HG03045 (cell line): ENCODE measurements around the gene EEFSEC.

ENCODE experiments used
- ATAC-seq: cut with Tn5 transposase; IDR thresholded peaks from one replicate; pipeline ENCODE4 v1.9.1; 2021; ENCODE audit warnings: mild to moderate bottlenecking, moderate library complexity; ENCODE audit not compliant: unreplicated experiment

The EEFSEC gene

DNA sequence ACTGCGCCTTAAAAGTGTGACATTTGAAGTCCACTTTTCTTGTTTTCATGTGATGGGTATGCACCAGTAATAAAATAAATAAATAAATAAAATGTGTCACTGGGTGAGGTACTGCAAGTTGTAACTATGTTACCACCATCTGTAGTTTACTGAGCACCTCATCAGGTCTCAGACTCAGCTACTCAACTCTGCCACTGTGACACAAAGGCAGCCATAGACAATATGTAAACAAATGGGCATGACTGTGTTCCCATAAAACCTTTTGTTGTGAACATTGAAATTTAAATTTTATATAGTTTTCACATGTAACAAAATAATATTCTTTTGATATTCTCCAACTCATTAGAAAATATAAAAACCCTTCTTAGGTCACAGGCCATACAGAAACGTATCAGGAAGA is 193.3 kb downstream of the EEFSEC start:
- no peak for ATAC-seq

DNA sequence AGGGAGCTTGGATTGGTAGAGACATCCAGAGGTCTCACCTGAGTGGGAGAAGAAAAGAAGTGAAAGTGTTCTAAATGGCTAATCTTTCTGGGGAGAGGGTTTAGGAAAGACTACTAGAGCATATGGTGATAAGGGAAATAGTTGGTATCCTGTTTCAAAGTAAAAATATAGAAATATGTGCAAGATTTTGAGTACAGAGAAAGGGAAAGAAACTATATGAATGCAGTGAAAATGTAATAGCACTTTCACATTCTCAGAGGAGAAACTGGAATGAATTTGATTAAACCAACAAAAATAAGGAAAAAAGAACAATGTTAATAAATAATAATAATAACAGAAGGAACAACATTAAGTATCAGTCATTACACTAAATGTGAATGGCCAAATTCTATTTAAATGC is 194.0 kb downstream of the EEFSEC start:
- no peak for ATAC-seq

DNA sequence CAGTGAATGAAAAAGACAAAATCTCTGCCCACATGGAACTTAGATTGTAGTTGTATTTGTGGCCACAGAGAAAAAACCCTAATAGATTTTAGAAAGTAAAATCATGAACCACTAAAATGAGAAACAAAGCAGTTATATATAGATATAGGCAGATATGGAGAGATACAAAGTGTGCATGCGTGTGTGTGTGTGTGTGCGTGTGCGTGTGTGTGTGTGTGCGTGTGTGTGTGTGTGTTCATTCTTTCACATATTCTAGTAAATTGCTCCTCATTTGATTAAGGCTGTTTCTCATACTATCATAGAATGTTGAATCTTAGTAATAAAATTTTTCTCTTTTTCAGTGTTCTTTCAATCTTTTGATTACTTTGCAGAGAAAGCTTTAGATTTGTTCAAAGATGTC is 194.8 kb downstream of the EEFSEC start:
- no peak for ATAC-seq

DNA sequence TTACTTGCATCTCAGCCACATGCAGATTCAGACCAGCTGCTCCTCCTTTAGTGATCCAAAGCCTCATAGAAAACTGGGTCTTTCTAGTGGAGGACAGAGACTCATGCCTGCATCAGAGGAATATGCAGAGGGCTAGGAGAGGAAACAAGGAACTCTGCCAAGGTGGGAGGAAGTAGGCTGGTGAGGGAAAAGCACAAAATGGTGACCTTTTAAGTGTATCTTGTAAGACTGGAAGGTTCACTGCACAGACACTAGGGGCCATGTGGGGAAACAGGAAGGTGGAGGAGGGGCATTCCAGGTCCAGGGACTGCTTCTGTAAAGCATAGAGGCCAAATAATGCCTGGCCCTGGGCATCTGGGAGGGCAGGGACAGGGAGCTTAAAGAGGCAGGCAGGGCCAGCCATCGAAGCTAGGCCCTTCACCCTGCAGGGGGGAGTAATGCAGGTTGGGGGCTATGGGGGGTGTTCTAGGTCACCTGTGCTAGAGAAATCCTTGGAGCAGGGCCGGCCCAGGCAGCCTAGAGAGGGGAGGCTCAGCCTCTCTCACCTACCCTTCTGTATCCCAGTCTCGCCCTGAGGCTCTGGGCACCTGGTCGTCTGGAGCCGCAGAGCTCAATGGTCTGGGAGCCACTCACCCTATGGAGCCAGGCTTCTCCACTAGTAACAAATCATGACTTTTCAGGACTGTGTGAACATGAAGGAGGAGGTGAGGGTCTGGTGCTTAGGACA is 195.7 kb downstream of the EEFSEC start:
- ATAC-seq: no peak

DNA sequence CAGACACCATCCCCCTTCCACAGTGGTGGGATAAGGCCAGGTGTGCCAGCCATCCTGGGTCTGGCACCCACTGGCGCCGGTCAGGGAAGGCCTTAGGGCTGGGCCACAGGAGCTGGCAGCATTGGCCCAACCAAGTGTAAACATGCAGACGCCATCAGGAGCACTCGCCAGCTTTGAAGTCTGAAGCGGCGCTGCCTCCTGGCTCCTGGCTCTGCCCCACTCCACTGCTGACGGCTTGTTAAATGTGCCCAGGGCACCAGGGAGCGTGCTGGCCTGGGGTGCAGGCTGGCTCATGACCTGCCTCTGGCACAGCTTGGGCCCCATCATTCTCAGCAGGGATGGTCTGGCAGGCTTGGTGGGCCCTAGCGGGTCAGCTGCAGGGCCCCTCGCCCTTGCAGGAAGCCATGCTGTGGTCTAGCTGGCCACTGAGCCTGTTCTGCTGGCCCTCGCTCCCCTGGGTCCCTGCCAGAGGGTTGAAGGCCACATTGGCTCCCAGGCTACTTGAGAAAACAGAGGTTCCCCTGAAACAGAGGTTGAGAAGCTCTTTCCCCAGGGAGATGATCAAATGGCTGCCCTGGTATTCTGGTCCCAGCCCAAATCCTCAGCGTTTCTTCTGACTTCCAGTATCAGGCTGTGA is 196.8 kb downstream of the EEFSEC start:
- no peak for ATAC-seq

DNA sequence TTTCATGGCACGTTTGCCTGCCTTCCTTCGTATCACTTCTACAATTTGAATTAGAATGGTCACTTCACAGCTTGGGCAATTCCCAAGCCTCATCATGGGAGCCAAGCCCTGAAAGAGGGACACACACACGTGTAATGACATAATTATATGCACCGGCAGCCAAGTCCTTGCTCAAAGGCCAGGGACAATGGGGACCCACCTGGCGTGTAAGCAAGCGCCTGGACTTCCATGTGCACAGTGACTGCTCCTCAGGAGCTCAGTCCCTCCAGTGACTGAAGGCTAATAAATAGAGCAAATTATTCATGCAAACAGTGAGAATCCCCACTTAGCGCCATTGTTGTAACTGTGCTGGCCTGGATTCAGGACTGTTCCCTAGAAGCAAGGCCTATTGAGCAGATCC is 198.3 kb downstream of the EEFSEC start:
- ATAC-seq: no peak

DNA sequence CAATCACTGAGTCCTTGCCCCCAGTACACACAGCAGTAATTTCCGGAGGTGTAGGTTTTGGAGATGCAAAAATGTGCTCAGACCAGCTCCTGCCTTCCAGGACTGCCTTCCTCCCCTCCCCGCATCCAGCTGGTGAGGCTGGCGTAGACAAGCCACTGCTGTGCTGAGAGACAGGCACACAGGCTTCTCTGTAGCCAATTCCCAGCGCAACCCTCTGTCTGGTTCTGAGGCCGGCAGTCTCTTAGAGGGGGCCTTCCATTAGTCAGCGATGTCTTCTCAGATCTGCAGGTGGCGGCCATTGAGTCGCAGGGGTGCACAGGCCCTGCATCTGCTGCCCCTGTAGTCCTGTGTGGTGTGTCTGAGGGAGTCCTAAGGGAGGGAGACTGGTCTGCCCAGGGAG is 199.0 kb downstream of the EEFSEC start:
- no peak for ATAC-seq

DNA sequence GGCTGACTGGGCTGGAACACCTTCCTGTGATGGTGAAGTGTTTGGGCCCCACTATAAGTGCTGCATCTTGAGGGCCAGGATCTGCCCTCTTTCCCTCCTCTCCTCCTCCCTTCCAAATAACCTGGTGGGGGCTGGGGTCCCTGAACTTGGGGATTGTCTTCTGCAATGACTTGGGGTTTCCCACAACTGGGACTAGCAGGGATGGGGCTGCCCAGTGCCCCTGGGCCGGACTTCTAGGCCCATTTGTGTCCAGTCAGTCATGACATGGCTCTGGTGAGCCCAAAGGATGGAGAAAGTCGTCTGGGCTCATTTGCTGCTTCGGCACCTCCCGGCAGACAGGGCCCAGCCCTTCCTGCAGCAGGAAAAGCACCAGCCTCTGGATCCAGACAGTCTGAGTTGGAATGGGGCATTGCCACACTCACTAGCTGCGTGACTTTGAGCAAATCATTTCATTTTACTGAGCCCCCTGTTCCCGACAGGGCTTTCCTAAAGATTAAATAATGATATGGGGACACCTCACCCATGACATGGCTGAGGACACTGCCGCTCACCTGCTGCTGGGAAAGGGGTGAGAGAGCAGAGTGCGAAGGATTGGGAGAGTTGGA is 200.2 kb downstream of the EEFSEC start:
- no peak for ATAC-seq

DNA sequence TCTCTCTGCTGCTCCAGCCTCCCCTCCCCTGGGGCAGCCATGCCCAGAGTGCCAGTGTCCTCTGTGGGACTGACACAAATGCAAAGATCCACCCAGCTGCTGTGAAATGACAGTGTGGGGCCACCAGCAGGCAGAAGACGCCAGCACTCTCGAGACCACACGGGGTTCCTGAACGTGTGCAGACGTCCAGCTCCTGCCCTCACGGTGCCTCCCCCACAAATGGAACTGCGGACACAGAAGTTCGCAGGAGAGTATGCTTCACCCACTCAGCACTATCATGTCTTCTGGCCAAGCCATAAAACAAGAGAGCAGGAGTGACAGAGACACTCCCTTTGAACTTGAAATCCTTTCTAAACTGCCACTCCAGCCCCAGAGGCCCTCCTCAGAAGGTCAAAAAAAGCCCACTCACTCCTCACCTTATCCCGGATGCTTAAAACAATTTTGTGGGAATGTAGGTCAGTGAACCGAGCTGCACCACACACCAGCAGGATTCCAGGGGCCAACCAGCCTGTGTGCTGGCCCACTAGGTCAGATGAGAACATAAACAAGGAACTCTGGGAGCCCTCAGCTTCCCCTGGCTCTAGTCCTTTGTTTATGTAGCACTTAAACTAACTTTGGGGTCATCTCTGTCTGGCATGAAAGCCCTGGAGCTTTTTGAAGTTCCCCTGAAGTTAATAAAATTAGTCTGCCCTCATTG is 200.9 kb downstream of the EEFSEC start:
- ATAC-seq: no peak

DNA sequence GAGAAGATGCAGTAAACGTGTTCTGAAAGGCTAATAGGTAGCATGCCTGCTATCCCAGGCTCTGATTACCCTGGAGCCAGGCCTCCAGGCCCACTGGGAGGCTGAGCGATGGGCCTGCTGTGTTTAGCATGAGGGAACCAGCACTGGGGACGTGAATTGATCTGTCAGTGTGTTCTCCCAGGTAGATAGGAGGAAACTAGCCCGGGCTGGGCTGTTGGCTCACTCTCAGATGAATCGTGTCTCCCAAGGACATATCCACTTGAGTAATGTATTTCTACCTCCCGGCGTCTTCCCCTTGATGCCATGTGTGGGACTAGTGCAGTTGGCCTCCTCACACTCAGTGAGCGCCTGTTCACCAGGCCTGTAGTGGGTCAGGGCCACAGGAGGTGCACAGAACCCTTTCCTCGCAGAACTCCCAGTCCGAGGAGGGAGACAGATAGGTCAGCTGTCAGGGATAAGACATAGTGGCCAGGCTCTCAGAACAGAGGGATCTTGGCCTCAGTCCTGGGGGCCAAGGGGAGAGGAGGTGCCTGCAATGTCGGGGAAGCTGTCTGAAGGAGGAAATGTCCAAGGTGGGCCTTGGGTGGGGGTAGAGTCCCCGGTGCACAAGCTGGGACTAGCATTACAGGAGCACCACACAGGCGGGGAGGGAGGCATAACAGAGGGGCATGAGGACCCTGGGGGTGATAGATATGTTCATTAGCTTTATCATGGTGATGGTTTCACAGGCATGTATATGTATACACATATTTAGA is 201.7 kb downstream of the EEFSEC start:
- ATAC-seq: no peak

DNA sequence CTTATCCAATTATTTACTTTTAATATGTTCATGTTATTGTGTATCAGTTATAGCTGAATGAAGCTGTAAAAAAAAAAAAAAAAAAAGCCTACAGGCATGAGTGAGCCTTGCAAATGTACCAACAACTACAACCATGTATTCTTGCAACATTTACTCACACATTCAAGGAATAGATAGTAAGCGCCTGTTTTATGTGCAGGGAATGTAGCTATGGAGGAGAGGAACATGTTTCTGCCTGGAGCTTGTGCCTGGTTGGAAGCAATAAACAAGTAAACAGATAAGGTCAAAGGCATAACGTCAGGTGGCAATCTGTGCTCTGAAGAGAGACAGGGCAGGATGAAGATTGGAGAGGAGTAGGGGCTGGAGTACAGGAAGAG is 202.2 kb downstream of the EEFSEC start:
- no peak for ATAC-seq

DNA sequence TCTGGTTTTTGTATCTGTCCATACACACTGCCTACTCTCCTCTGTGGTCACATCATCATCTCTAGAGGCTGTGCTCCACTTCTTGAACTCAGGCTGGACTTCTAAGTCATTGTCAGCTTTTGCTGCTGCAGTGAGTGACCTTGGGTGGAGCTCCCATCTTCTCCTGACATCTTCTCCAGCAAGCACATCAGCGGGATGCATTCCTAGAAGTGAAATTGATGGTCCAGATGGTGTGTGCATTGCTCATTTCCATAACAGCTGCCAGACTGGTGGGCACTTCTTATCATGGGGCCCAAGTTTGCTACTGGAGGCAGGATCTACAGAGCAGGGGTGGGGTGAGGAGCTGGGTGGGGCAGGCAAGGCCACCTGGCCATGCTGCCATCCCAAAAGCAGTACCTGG is 203.5 kb downstream of the EEFSEC start:
- ATAC-seq: no peak

DNA sequence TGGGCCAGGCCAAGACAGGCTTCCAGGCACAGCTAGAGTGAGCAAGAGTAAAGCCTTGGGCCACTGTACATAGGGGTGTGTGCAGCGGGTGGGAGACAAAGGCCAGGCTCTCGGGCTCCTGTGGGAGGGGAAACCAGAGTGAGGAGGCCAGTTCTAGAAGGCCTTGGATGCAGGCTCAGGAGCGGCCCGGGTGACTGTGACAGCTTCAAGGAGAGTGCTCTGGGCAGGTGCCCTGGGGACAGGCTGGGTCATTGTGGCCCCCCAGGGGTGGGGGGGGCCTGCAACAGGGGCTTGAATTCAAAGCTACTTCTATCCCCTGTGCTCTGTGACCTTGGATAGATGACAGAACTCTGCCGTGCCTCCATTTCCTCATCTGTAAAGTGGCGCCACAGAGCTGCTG is 204.3 kb downstream of the EEFSEC start:
- no peak for ATAC-seq

DNA sequence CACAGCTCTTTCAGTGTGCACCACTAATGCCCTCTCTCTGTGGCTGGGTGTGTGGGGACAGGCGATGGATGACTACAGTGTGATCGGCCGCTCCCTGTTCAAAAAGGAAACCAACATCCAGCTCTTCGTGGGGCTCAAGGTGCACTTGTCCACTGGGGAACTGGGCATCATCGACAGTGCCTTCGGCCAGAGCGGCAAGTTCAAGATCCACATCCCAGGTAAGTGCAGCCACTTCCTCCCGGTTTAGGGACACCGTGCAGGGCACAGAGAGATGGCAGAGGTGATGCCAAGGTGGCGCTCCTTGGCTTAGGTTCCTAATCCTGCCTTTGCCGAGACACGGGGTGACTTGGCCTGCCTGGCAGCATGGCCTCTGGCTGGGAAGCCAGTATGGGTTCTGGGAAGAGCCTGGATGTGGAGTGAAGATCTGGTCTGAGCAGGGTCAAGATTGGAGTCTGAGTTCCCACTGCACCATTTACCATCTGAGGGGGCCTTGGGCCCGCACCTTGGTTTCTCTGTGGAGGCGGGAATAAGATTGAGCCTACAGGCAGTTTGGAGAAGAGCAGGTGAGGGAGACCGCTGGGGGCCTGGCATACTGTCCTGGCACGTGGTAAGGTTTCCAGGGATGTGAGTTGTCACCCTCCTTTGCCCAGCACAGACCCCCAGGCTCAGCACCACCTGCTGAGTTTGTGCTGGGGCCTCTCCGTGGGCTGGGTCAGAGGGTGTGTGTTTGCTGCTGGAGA is 205.0 kb downstream of the EEFSEC start:
- no peak for ATAC-seq

DNA sequence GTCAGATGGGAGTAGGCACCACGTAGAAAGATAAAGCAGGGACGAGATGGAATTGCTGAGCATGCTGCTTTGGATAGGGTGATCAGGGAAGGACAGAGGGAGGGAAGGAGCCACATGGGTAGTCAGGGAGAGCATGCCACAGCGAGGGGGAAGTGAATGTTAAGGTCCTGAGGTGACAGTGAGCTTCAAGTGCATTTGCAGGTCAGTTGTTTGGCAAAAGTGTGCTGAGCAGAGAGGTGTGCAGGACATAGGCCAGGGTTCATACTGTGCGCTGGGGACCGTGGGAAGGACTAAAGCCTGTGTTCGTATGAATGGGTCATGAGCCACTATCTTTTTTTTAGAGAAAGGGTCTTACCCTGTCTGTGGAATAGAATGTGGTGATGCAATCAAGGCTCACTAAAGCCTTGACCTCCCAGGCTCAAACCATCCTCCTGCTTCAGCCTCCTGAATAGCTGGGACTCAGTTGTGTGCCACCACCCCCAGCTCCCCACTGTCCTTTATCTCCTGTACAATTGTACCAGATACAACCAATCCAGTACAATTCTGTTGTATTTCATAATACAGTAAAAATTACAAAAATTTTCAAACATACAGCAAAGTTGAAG is 205.9 kb downstream of the EEFSEC start:
- no peak for ATAC-seq

DNA sequence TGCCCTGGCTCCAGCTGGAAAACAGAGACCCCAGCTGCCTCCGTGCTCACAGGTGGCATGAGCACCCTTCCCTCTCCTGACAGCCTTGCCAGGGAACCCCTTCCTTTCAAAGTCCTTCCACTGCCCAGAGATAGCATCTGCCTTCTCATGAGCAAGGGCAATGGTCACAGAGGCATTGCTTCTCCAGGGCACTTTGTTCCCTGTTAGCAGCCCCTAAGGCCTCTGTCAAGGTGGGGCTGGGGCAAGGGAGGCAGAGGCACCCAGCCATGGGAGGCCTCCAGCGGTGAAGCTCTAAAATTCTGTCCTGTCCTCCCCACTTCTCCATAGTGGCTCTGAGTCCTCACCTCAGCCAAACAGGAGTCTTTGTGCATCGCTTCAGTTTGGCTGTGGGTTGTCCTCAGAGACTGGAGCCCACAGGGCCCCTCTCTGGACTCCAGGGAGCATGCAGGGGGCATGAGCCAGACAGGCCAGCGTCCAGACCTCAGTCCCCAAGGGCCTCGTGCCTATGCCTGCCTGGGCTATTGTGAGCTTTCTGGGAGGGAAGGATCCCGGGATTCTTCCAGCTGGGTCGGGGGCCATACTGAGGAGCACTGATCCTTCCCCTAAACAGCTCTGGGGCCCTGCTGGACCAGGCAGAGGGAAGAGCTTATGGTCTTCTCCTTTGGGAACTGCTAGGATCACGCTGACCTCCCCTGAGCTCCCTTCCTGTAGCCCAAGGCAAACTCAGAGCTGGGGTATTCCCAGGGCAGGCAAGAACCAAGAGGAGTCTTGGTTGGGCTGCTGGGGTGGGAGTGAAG is 206.8 kb downstream of the EEFSEC start:
- no peak for ATAC-seq

DNA sequence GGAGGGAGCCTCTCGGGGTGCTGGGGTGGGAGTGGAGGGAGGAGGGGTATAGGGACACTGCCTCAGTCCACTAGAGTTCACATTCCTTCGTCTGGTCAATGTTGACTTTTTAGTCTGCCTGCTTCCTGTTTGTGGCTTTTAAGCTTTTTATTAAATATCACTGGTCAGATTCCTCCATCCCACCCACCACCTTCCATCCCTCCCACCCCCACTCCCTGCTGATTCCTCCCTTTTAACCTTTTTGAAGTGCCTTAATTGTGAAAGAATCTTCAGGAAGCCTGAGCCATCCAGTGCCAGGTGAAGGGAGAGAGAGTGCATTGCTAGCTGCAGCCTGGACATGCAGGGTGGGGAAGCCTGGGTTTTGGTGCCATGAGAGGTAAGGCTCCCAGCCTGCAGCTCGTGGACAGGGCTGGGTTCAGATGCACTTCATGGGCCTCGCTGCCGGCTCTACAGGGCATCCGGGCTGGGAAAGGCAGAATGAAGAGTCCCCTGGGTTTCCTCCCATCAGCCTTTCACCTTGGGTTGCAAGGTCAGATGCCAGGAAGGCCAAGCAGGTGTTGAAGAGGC is 207.5 kb downstream of the EEFSEC start:
- no peak for ATAC-seq

DNA sequence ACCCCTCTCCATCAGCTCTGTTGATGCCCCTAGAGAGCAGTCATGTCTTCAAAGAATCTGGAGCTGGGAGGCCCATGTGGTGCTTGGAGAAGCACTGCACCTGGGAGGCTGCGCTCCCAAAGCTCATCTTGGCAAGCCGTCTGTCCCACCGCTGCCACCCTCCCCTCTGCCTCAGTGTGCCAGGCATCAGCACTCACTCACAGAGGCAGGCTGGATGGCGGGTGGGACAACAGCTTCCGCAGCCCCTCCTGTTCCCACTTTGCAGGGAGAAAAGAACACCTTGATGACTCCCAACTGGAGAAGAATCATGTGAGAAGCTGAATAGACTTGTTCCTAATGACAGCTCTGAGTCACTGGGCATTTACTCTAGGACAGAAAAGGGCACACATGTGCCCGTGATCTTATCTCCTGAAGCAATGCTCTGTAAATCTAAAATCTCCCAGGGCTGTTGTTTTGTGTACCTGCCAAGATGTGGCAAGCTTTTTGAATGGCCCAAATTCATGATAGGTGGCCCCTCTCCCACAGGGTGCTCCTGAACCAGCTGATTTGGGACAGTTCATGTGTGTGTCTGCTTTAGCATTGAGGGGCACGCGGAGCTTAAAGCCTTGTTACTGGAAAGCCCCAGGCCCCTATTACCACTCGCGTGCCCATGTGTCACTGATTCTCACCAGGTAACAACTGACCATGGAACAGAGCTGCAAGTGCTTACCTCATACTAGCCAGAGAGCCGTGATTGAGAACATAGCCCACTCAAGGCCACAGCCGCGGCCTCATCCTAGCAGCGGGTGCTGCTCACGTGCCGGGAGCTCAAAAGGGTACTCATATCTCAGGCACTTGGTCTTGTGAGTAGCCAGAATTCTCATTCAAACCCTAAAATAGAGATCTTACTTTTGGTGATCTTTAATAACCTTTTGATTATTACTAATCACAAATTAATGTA is 209.0 kb downstream of the EEFSEC start:
- no peak for ATAC-seq
